ENCODE results near the gene STIM2.
"Not testable (repeated sequence)": the region's sequence is repeated elsewhere in the genome, so short reads cannot be mapped to it uniquely, and the experiment has no call there.

Gene STIM2

DNA sequence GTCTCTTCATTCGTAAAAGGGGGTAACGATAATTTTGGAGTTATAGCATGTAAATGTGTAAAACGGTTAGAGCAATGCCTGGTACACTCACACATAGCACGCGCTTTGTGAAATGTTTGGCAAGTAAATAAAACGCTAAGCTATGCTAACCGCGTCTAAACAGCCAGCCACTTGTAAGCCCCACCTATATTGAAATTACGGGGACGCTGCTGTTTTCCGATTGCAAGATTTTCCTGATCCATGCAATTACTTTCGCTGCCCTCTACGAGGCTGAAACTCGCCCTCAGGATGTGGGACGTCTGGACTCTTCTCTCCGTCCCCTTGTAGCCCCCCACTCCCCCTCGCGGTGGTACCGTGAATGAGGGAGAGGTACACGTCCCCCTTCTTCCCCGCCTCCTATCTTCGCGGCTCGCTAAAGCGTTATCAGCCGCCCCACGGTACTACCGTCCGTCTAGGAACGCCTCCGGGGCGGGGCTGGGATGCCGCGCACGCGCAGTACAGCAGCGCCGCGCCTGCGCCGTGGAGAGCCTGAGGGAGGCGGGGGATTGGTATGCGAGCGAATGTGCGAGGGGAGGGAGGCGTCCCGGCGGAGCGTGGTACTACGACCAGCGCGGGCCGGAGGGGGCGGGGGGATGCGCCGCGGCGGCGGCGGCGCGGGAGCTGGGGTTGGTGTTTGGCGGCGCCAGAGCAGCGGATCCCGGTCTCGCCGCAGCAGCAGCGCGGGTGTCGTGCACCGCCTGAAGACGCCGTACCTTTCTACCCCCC, at the start of gene STIM2:
Gene STIM2 (plus strand): TSS at position 685 of the 765 bp plus-strand sequence.
- TF ChIP-seq, protein P1, sequence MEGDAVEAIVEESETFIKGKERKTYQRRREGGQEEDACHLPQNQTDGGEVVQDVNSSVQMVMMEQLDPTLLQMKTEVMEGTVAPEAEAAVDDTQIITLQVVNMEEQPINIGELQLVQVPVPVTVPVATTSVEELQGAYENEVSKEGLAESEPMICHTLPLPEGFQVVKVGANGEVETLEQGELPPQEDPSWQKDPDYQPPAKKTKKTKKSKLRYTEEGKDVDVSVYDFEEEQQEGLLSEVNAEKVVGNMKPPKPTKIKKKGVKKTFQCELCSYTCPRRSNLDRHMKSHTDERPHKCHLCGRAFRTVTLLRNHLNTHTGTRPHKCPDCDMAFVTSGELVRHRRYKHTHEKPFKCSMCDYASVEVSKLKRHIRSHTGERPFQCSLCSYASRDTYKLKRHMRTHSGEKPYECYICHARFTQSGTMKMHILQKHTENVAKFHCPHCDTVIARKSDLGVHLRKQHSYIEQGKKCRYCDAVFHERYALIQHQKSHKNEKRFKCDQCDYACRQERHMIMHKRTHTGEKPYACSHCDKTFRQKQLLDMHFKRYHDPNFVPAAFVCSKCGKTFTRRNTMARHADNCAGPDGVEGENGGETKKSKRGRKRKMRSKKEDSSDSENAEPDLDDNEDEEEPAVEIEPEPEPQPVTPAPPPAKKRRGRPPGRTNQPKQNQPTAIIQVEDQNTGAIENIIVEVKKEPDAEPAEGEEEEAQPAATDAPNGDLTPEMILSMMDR (IDR thresholded peaks at IDR 0.05; ENCODE audit: low read depth, low read length), result peak; percentile 12
- DNase-seq (ENCODE audit: low read depth in 2 of 2), result peak; percentile 97 to 98
- peak within 1 kb of the TSS; percentile 67 to 83 for H3K4me3 ChIP-seq (replicated peaks in 1 of 2; ENCODE audit: low read depth in 2 of 2, low read length in 2 of 2)

- DNase-seq (ENCODE audit: low read depth in 2 of 2), result peak in 1 of 2 donors; percentile 14
- H3K4me3 ChIP-seq (replicated peaks in 1 of 2; ENCODE audit: low read depth in 2 of 2, low read length in 2 of 2), result not testable (repeated sequence)
Observed at GRCh38 chr4:26811571-26811970, 49.1 kb upstream of the STIM2 start.

DNA sequence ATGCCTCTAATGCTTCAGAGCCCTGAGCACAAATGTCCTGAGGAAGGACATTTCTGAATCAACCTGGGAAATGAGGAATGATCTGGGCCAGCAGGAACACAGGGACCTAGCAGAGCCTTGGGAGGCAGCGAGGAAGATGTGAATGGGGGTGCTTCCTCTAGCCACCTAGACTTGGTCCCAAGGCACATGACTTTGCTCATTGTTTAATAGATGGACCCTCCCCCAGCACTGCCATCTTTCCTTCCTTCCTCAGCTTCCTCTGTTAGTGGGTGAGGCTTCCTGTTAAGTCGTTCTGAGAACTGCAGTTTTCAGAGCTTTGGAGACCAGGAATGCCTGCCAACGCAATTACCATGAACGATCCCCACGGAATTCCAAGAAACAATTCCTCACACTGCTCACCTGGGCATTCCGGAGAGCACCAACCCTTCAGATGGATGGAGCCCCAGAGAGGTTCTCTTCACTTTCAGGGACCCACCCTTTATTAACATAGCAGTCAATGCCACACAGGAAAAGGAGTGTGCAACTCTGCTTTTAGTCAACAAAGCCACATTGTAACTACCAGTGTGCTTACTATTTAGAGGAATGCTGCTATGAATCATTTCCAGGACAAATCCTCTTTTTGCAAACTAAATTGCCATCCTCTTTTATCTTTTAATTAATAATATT, 48.5 kb upstream of the STIM2 start:
- TF ChIP-seq, protein P1 (IDR thresholded peaks at IDR 0.05; ENCODE audit: low read depth, low read length), result no peak
- peak in 1 of 2 donors; percentile 36 for DNase-seq (ENCODE audit: low read depth in 2 of 2)
- H3K4me3 ChIP-seq (replicated peaks in 1 of 2; ENCODE audit: low read depth in 2 of 2, low read length in 2 of 2), result no peak overlapping the region

DNA sequence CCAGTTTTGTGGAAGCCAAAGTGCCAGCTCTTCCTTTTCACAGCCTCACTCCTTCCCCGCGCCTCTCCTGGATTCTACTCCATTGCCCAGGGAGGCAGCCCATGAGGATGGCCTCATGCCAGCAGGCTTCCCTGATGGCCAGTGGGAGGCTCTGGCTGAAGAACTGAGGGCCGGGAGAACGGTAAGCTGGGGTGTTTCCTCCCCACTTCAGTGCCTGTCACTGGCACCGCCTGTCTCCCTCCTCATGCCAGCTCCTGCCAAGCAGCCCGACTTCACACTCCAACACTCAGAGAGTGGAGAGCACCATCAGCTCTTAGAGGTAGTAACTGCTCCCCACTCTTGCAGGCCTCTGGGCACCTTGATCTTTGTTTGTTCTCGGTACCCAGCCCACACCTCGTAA, 46.9 kb upstream of the STIM2 start:
- TF ChIP-seq, protein P1 (IDR thresholded peaks at IDR 0.05; ENCODE audit: low read depth, low read length), result no peak
- DNase-seq (ENCODE audit: low read depth in 2 of 2), result no peak
- H3K4me3 ChIP-seq (replicated peaks in 1 of 2; ENCODE audit: low read depth in 2 of 2, low read length in 2 of 2), result no peak overlapping the region

GRCh38 chr4:26815199-26815598, 45.4 kb upstream of the STIM2 start:
- DNase-seq (ENCODE audit: low read depth in 2 of 2), result no peak
- TF ChIP-seq, protein P1 (IDR thresholded peaks at IDR 0.05; ENCODE audit: low read depth, low read length), result no peak
- H3K4me3 ChIP-seq (replicated peaks in 1 of 2; ENCODE audit: low read depth in 2 of 2, low read length in 2 of 2), result no peak overlapping the region

GRCh38 chr4:26815706-26816105, 44.9 kb upstream of the STIM2 start:
- TF ChIP-seq, protein P1 (IDR thresholded peaks at IDR 0.05; ENCODE audit: low read depth, low read length), result no peak
- DNase-seq (ENCODE audit: low read depth in 2 of 2), result no peak
- H3K4me3 ChIP-seq (replicated peaks in 1 of 2; ENCODE audit: low read depth in 2 of 2, low read length in 2 of 2), result no peak overlapping the region

GRCh38 chr4:26819026-26819425, 41.6 kb upstream of the STIM2 start:
- TF ChIP-seq, protein P1 (IDR thresholded peaks at IDR 0.05; ENCODE audit: low read depth, low read length), result no peak
- no peak overlapping the region for H3K4me3 ChIP-seq (replicated peaks in 1 of 2; ENCODE audit: low read depth in 2 of 2, low read length in 2 of 2)
- DNase-seq (ENCODE audit: low read depth in 2 of 2), result no peak

All from cardiac fibroblast (primary cell).